SK-N-SH (cell line): Measurements from ENCODE around the gene FTCD.

Experiments
- EP300 ChIP-seq, 2 experiments: IDR thresholded peaks; 2 replicates each; pipeline versions ENCODE4 v1.4.0 to v1.6.1; 2012; ENCODE audit warnings: borderline replicate concordance in 1 of 2, low read depth in 1 of 2, low read length in 1 of 2
- EZH2phosphoT487 ChIP-seq: fragments of 200-600 bp; sonication (generic); IDR thresholded peaks from 2 replicates; pipeline ENCODE4 v1.6.1; 2017; ENCODE audit warnings: low read depth, mixed run types, mild to moderate bottlenecking, antibody characterized with exemption, moderate library complexity, borderline replicate concordance
- RXRA ChIP-seq: IDR thresholded peaks from 2 replicates; pipeline ENCODE4 v1.4.0; 2012; ENCODE audit warnings: low read depth, mild to moderate bottlenecking, borderline replicate concordance
- YY1 ChIP-seq: IDR thresholded peaks from 2 replicates; pipeline ENCODE4 v1.4.0; 2012; ENCODE audit warnings: low read depth, mild to moderate bottlenecking
- TF ChIP-seq, protein P1 (sequence below): IDR thresholded peaks from 2 replicates; pipeline ENCODE4 v1.4.0; 2012; ENCODE audit warnings: low read depth
- TF ChIP-seq, protein P2 (sequence below): fragments of 200-600 bp; sonication (generic); IDR thresholded peaks from 2 replicates; pipeline ENCODE4 v1.6.1; 2017; ENCODE audit warnings: antibody characterized with exemption, mild to moderate bottlenecking, moderate library complexity

DNA sequence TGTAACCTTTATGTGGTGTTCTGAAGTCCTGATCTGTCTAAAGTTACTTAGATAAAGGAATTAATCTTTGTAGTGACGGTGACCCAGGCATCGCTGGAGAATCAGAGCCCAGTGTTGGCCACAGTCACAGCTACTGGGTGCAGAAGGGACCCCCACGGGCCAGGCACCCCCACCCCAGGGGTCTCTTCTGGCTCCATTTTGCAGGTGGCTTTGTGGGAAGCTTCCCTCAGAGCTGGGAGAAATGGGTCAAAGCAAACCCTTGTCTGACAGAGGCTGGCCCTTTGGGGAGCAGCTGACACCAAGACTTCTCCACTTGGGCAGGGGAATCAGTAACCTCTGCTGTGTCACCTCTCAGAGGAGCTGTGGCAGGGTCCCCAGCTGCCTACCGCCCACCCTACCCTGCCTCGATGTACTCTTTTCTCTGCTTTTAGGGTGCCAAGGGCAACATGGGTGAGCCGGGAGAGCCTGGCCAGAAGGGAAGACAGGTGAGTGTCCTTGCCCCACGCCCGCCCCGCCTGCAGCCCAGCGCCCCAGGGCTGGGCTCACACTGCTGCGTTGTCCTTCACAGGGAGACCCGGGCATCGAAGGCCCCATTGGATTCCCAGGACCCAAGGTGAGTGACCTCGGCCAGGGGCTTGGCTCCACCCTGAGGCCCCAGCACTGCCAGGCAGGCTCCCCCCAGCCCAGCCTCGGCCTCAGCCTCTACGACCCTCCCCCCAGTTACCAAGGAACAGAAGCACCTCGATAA is 39.8 kb downstream of the FTCD start:
- TF ChIP-seq, protein P1, sequence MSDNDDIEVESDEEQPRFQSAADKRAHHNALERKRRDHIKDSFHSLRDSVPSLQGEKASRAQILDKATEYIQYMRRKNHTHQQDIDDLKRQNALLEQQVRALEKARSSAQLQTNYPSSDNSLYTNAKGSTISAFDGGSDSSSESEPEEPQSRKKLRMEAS: no peak
- no peak for TF ChIP-seq YY1
- TF ChIP-seq, protein P2, sequence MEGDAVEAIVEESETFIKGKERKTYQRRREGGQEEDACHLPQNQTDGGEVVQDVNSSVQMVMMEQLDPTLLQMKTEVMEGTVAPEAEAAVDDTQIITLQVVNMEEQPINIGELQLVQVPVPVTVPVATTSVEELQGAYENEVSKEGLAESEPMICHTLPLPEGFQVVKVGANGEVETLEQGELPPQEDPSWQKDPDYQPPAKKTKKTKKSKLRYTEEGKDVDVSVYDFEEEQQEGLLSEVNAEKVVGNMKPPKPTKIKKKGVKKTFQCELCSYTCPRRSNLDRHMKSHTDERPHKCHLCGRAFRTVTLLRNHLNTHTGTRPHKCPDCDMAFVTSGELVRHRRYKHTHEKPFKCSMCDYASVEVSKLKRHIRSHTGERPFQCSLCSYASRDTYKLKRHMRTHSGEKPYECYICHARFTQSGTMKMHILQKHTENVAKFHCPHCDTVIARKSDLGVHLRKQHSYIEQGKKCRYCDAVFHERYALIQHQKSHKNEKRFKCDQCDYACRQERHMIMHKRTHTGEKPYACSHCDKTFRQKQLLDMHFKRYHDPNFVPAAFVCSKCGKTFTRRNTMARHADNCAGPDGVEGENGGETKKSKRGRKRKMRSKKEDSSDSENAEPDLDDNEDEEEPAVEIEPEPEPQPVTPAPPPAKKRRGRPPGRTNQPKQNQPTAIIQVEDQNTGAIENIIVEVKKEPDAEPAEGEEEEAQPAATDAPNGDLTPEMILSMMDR: no peak
- no peak for TF ChIP-seq EZH2phosphoT487
- TF ChIP-seq EP300 (IDR thresholded peaks at IDR 0.05; ENCODE audit: borderline replicate concordance in 1 of 2, low read depth in 1 of 2, low read length in 1 of 2): no peak
- no peak for TF ChIP-seq RXRA
